ENCODE results near the gene S100A11. TPM values are rescaled to one million over a fixed set of nuclear protein-coding genes. Genes with fewer than 3 reads are reported as not detected.

S100A11 gene
- total RNA-seq, 1 experiment from 2014 or later: 302 TPM

DNA sequence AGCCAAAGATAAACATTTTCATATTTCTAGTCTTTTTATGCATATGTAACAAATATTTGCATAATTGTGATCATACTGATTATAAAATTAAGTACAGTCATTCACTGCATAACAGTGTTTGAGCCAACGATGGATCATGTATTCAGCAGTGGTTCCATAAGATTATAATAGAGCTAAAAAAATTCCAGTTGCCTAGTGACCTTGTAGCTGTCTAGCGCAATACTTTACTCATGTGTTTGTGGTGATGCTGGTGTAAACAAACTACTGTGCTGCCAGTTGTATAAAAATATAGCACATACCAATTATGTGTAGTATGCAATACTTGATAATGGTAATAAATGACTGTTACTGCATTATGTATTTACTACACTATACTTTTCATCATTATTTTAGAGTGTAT lies 41.0 kb downstream of the S100A11 start:
- H3K79me2 ChIP-seq (ENCODE audit: insufficient read depth, low read length): peaks cover 7% of the 10 kb centered on the region; the same call in 1 of the 2 replicates
- Mint-ChIP-seq H3K27ac (no peak overlapping the region), H3K27me3 (ENCODE audit: low read depth) (peaks cover 8% of the 10 kb centered on the region), H3K36me3 (ENCODE audit: insufficient read depth in 1 of 3, low read depth in 3 of 3) (no peaks in the 10 kb centered on the region), H3K9me3 (no peaks in the 10 kb centered on the region), H3K4me3 (no peak overlapping the region), H3K4me1 (peaks cover 28 to 35% of the 10 kb centered on the region in 2 experiments)
- H3K4me1 ChIP-seq (ENCODE audit: insufficient read depth, low read length): 0 out of 2 replicates have a peak, but pooled peaks cover 4% of the 10 kb centered on the region
- H3K9ac ChIP-seq (ENCODE audit: extremely low read depth, insufficient read length, low read length): no peak overlapping the region
- no peak overlapping the region for H3T11ph ChIP-seq (ENCODE audit: low read length)
- H3K9me3 ChIP-seq (ENCODE audit: control insufficient read depth, low read depth, low read length): no peaks in the 10 kb centered on the region
- H2BK20ac ChIP-seq (ENCODE audit: low read depth, low read length, poor library complexity, severe bottlenecking): no peak overlapping the region
- H3K23me2 ChIP-seq (ENCODE audit: insufficient read length, low read depth, low read length, poor library complexity, severe bottlenecking): peaks cover 21% of the 10 kb centered on the region
- H2BK120ac ChIP-seq (ENCODE audit: low read depth, low read length, poor library complexity, severe bottlenecking): no peak overlapping the region
- no peak overlapping the region for H2AFZ ChIP-seq (ENCODE audit: low read length)
- no peak overlapping the region for H4K8ac ChIP-seq (replicated peaks; ENCODE audit: insufficient read length, low read depth, low read length)
- no peak overlapping the region for H4K5ac ChIP-seq (ENCODE audit: insufficient read length, low read depth, low read length)
- H3K79me1 ChIP-seq (ENCODE audit: insufficient read depth, low read depth, low read length, poor library complexity, severe bottlenecking): no peaks in the 10 kb centered on the region
- no peak overlapping the region for H2BK12ac ChIP-seq (ENCODE audit: insufficient read length, low read depth, low read length)
- H3K4ac ChIP-seq (ENCODE audit: low read depth, low read length): no peak overlapping the region
- no peak overlapping the region for H2AK5ac ChIP-seq (ENCODE audit: insufficient read length, low read length)
- no peak overlapping the region for H3K18ac ChIP-seq (ENCODE audit: insufficient read length, low read depth, low read length)
- no peaks in the 10 kb centered on the region for H4K20me1 ChIP-seq (ENCODE audit: control insufficient read depth, insufficient read depth, insufficient read length)
- TF ChIP-seq, protein P1, sequence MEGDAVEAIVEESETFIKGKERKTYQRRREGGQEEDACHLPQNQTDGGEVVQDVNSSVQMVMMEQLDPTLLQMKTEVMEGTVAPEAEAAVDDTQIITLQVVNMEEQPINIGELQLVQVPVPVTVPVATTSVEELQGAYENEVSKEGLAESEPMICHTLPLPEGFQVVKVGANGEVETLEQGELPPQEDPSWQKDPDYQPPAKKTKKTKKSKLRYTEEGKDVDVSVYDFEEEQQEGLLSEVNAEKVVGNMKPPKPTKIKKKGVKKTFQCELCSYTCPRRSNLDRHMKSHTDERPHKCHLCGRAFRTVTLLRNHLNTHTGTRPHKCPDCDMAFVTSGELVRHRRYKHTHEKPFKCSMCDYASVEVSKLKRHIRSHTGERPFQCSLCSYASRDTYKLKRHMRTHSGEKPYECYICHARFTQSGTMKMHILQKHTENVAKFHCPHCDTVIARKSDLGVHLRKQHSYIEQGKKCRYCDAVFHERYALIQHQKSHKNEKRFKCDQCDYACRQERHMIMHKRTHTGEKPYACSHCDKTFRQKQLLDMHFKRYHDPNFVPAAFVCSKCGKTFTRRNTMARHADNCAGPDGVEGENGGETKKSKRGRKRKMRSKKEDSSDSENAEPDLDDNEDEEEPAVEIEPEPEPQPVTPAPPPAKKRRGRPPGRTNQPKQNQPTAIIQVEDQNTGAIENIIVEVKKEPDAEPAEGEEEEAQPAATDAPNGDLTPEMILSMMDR (conservative IDR thresholded peaks at IDR 0.05): no peak
- H3K14ac ChIP-seq (ENCODE audit: insufficient read depth, low read length): no peak overlapping the region
- H3K4me2 ChIP-seq (ENCODE audit: insufficient read depth, insufficient read length, low read length): no peak overlapping the region
- no CpG with 5 or more reads among the region's 2 CpGs for WGBS (ENCODE audit: extremely low coverage, insufficient read length, low lambda C conversion rate)
- H4K91ac ChIP-seq (ENCODE audit: insufficient read length, low read depth, low read length): no peak overlapping the region
- no peaks in the 10 kb centered on the region for H3K27me3 ChIP-seq (ENCODE audit: insufficient read depth, low read length)
- no peak overlapping the region for H3K56ac ChIP-seq (ENCODE audit: insufficient read length, low read depth, low read length)
- H3K27ac ChIP-seq (ENCODE audit: insufficient read length, low read depth, low read length): no peak overlapping the region
- no peak overlapping the region for H3K23ac ChIP-seq (ENCODE audit: insufficient read length, low read depth, low read length)
- no peak for DNase-seq
- H2BK15ac ChIP-seq (ENCODE audit: low read depth, low read length): no peak overlapping the region
- H2BK5ac ChIP-seq (ENCODE audit: insufficient read length, low read length): no peak overlapping the region
